ENCODE data around the gene EBNA1BP2.

DNA sequence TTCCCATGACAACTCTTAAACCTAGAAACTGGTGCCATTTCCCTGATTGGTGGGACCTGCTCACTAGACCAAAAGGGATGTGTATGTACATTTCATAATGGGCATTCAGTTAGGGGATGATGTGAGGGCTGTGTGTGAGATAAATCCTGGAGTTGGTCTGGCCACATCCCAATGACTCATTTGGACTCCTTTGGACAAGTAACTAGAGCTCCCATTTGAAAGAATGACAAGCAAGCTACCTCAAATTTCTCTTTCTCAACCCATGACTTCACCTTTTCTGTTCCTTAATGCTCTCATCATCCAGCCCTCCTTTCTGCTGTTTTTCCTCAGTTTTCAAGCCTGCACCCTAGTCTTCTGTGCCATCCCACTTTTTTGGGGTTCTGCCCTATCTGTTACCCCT, 27.9 kb downstream of the EBNA1BP2 start:
- TF ChIP-seq NFYB (IDR thresholded peaks at IDR 0.05; ENCODE audit: insufficient read depth, low read depth, low read length) (no peak), JUNB (IDR thresholded peaks at IDR 0.05) (no peak), CEBPB (IDR thresholded peaks at IDR 0.05; ENCODE audit: borderline replicate concordance in 1 of 2, low read depth in 2 of 2, low read length in 2 of 2) (no peak), DPF2 (IDR thresholded peaks at IDR 0.05) (no peak), CTCF (IDR thresholded peaks at IDR 0.05 in 2 of 3, conservative IDR thresholded peaks at IDR 0.05 in 1 of 3; ENCODE audit: control insufficient read depth in 2 of 3, extremely low read depth in 1 of 3, insufficient read depth in 1 of 3, low read depth in 3 of 3, low read length in 3 of 3) (no peak), ZNF24 (IDR thresholded peaks at IDR 0.05) (no peak)
- TF ChIP-seq, protein P1, sequence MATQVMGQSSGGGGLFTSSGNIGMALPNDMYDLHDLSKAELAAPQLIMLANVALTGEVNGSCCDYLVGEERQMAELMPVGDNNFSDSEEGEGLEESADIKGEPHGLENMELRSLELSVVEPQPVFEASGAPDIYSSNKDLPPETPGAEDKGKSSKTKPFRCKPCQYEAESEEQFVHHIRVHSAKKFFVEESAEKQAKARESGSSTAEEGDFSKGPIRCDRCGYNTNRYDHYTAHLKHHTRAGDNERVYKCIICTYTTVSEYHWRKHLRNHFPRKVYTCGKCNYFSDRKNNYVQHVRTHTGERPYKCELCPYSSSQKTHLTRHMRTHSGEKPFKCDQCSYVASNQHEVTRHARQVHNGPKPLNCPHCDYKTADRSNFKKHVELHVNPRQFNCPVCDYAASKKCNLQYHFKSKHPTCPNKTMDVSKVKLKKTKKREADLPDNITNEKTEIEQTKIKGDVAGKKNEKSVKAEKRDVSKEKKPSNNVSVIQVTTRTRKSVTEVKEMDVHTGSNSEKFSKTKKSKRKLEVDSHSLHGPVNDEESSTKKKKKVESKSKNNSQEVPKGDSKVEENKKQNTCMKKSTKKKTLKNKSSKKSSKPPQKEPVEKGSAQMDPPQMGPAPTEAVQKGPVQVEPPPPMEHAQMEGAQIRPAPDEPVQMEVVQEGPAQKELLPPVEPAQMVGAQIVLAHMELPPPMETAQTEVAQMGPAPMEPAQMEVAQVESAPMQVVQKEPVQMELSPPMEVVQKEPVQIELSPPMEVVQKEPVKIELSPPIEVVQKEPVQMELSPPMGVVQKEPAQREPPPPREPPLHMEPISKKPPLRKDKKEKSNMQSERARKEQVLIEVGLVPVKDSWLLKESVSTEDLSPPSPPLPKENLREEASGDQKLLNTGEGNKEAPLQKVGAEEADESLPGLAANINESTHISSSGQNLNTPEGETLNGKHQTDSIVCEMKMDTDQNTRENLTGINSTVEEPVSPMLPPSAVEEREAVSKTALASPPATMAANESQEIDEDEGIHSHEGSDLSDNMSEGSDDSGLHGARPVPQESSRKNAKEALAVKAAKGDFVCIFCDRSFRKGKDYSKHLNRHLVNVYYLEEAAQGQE (IDR thresholded peaks at IDR 0.05; ENCODE audit: low read depth, low read length), result no peak
